AG09309 (cell line): Measurements from ENCODE around the gene GRM2.

Source experiments
- DNase-seq: peaks from one replicate; pipeline ENCODE4 v3.0.0-alpha.2; 2010; ENCODE audit warnings: low read depth
- H3K4me3 ChIP-seq: 2 replicates; pipeline ENCODE4 v1.5.1; 2011; ENCODE audit warnings: mild to moderate bottlenecking, low read depth, low read length, moderate library complexity; ENCODE audit not compliant: control insufficient read depth
- CTCF ChIP-seq: IDR thresholded peaks from 2 replicates; pipeline ENCODE4 v1.5.1; 2011; ENCODE audit warnings: mild to moderate bottlenecking, low read depth, low read length, inconsistent platforms; ENCODE audit not compliant: insufficient read depth, control insufficient read depth; ENCODE audit errors: missing control alignments

GRM2 gene

GRCh38 chr3:51720292-51721061 lies 13.6 kb downstream of the GRM2 start:
- H3K4me3 ChIP-seq, result no peak overlapping the region
- no peak for DNase-seq
- no peak for TF ChIP-seq CTCF

GRCh38 chr3:51721062-51721745 lies 14.3 kb downstream of the GRM2 start:
- H3K4me3 ChIP-seq, result no peak overlapping the region
- DNase-seq, result no peak
- no peak for TF ChIP-seq CTCF

GRCh38 chr3:51722362-51722761 lies 15.5 kb downstream of the GRM2 start:
- no peak for DNase-seq

GRCh38 chr3:51727500-51727899 lies 20.6 kb downstream of the GRM2 start:
- DNase-seq, result no peak
- no peak overlapping the region for H3K4me3 ChIP-seq
- no peak for TF ChIP-seq CTCF

More at GRCh38 chr3:51722362-51722761, 15.5 kb downstream of the GRM2 start:
- H3K4me3 ChIP-seq, result no peak overlapping the region
- TF ChIP-seq CTCF, result no peak

- no peak for TF ChIP-seq CTCF
- H3K4me3 ChIP-seq, result no peak overlapping the region
- DNase-seq, result no peak
These were observed 22.3 kb downstream of the GRM2 start for GRCh38 chr3:51729042-51729633.

GRCh38 chr3:51733859-51734571 lies 27.1 kb downstream of the GRM2 start:
- DNase-seq, result no peak
- no peak for TF ChIP-seq CTCF
- H3K4me3 ChIP-seq, result no peak overlapping the region
